RWPE1 (cell line): ENCODE data around the gene IFFO2.

ENCODE experiments used
- CTCF ChIA-PET: fragments of 350-600 bp; sonication (Branson Sonifier 250); formaldehyde crosslinking; extraction: SDS; loops from one replicate; lab custom pipeline; 2021; lab: Yijun Ruan, JAX
- POLR2A ChIA-PET: fragments of 400-600 bp; formaldehyde crosslinking; extraction: SDS; loops from one replicate; lab custom pipeline; 2020; ENCODE audit warnings: antibody characterized with exemption; ENCODE audit not compliant: low non-redundant PET; lab: Yijun Ruan, JAX
- DNase-seq: peaks from one replicate; pipeline ENCODE4 v3.0.0; 2012; ENCODE audit warnings: low spot score
- H3K27ac ChIP-seq: fragments of 450-650 bp; 2 replicates; pipeline ENCODE4 v1.5.1; 2017
- TF ChIP-seq, protein P1 (sequence below): fragments of 450-650 bp; conservative IDR thresholded peaks from 2 replicates; pipeline ENCODE4 v1.5.1; 2017; ENCODE audit warnings: low read depth, mild to moderate bottlenecking

The IFFO2 gene

DNA sequence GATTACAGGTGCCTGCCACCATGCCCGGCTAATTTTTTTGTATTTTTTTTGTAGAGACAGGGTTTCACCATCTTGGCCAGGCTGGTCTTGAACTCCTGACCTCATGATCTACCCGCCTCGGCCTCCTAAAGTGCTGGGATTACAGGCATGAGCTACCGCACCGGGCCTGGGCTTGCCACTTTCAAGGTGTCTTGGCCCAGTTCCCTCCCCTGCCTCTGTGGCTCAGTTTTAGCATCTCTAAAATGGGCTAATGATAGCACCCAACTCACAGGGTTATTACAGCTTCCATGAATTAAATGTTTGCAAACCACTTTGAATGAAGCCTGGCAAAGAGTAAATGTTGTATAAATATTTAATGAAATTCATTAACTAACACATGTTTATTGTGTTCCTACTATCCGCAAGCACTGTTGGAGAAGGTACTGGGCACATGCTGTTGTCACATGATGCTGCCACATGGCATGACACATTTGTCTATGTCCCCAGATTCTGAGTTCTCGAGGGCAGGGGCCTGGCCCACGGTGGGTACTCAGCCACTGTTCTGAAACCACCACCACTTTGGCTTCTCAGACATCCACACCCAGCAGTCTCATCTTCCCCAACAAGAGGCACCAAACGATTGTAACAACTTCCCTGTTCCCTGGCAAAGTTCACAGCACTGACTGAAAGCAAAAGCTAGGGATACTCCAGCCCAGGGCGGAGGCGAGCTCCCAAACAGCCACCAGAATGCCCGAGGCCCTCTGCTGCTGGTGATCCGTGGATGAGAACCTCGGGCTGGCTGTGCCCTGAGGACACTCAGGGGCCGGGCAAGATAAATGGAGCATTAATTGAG, 9.7 kb downstream of the IFFO2 start:
- DNase-seq, result no peak
- POLR2A ChIA-PET, result no interaction called here
- TF ChIP-seq, protein P1, sequence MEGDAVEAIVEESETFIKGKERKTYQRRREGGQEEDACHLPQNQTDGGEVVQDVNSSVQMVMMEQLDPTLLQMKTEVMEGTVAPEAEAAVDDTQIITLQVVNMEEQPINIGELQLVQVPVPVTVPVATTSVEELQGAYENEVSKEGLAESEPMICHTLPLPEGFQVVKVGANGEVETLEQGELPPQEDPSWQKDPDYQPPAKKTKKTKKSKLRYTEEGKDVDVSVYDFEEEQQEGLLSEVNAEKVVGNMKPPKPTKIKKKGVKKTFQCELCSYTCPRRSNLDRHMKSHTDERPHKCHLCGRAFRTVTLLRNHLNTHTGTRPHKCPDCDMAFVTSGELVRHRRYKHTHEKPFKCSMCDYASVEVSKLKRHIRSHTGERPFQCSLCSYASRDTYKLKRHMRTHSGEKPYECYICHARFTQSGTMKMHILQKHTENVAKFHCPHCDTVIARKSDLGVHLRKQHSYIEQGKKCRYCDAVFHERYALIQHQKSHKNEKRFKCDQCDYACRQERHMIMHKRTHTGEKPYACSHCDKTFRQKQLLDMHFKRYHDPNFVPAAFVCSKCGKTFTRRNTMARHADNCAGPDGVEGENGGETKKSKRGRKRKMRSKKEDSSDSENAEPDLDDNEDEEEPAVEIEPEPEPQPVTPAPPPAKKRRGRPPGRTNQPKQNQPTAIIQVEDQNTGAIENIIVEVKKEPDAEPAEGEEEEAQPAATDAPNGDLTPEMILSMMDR, result no peak
- CTCF ChIA-PET, result interaction anchor here (0.7 to 1.3 kb wide), 3 partner anchors 34 to 137 kb away, joined by 3 read pairs; no protein-coding TSS in a partner anchor
- H3K27ac ChIP-seq, result peak overlapping the region; percentile 95

DNA sequence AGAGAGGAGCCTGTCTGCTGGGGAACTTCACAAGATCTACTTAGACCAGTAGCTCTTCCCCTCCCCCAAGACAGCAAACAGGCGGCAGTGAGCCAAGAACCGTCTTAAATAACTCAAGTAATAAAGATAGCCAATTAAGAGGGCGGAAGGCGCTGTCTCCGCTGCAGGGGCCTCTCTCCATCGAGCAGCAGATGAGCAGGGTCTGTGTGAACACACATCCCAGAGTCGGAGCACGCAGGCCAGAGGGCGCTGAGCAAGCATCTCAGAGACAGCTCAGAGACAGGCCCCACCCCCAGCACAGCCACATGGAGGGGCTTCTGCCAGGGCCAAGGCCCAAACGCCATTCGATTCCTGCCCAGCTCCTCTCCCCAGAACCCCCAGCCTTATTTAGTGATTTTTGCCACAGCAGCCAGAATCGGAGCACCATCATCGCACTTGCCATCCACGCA, 11.1 kb downstream of the IFFO2 start:
- POLR2A ChIA-PET, result no interaction called here
- TF ChIP-seq, protein P1, result no peak
- peak overlapping the region; percentile 95 for H3K27ac ChIP-seq
- no peak for DNase-seq
- CTCF ChIA-PET, result interaction anchor here (1.1 kb wide), 1 partner anchor 46 kb away, joined by 3 read pairs; no protein-coding TSS in a partner anchor

DNA sequence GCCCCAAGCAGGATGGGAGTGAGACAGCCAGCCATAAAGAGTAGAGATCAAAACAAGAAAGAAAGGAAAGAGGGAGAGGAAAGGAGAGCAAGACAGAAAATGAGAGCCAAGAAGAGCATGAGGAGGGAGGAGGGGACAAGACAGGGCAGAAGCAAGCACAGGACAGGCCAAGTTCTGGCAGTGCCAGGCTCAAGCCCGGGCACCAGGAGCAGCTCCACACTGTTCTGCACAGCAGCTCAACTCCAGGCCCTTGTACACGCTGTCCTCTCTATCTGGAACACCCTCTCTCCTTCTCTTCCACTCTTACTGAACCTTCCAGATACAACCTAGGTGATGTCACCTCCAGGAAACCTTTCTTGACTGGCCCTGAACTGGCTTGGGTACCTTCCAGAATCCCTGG, 11.7 kb downstream of the IFFO2 start:
- POLR2A ChIA-PET, result no interaction called here
- H3K27ac ChIP-seq, result peak overlapping the region; percentile 95
- CTCF ChIA-PET, result no interaction called here

DNA sequence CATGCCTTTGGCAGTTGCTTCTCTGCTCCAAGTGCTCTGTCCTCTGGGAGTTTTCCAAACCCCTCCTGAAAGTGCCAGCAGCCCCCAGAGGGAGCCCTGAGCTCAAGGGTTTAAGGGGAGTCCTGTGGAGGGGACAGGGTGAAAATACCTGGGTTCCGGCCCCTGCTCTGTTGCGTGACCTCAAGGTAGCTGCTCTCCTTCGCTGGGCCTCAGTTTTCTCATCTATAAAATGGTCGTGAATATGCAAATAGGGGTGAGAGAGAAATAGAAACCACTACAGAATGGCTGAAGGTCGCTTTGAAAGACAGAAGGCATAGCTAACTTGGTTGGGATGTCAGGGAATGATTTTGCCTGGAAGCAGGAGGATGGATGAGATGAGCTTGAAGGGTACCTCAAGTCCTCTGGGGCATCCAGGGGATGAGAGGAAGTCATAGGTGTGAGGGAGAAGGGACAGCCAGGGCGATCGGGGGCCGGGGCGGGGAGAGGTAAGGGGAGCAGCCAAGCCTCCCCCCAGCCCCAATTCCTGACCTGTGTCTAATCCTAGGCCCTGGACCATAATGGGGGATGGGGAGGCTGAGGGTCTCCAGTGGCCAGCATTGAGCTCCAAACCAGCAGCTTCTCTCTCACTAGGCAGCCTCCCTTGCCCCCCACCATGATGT, 12.4 kb downstream of the IFFO2 start:
- peak overlapping the region; percentile 95 for H3K27ac ChIP-seq
- TF ChIP-seq, protein P1, result no peak
- POLR2A ChIA-PET, result no interaction called here
- DNase-seq, result no peak
- CTCF ChIA-PET, result interaction anchor here (0.6 kb wide), 1 partner anchor 9 kb away, joined by 3 read pairs; no protein-coding TSS in a partner anchor

More for the DNA sequence above, 11.7 kb downstream of the IFFO2 start:
- no peak for DNase-seq
- TF ChIP-seq, protein P1, result no peak

DNA sequence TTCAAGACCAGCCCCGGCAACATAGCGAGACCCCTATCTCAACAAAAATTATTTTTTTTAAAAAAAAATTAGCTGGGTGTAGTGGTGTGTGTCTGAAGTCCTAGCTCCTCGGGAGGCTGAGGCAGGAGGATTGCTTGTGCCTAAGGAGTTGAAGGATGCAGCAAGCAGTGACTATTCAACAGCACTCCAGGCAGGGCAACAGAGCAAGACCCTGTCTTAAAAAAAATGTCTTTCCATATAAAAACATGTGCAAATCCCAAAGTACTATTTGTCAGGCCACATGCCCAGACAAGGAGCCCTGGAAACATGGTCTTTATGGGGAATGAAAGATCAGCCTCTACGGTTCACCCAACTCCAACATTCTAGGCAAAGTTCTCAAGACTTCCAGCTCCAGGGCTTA, 13.3 kb downstream of the IFFO2 start:
- TF ChIP-seq, protein P1, result no peak
- CTCF ChIA-PET, result interaction anchor here (0.6 kb wide), 1 partner anchor 9 kb away, joined by 3 read pairs; no protein-coding TSS in a partner anchor
- DNase-seq, result no peak
- POLR2A ChIA-PET, result no interaction called here
- peak overlapping the region; percentile 95 for H3K27ac ChIP-seq

DNA sequence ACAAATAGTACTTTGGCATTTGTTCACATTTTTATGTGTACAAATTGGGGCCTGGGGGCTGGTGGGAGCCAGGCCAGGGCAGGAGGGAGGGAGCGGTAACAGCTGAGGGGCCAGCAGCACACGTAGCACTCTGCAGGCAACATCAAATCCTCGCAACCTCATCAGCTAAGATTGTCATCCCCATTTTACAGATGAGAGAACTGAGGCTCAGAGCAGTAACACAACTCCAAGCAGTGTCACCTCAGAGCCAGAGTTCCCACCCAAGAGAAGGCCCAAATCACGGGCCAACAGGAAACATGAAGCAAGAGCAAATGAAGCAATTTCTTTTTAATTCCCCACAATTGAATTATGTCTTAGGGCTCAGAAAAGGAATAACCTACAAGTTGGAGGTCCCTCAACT, 14.1 kb downstream of the IFFO2 start:
- peak overlapping the region; percentile 95 for H3K27ac ChIP-seq
- TF ChIP-seq, protein P1, result no peak
- CTCF ChIA-PET, result interaction anchor here (0.6 to 0.7 kb wide), 2 partner anchors 154 to 511 kb away, joined by 5 read pairs; no protein-coding TSS in a partner anchor
- no peak for DNase-seq
- POLR2A ChIA-PET, result no interaction called here
